K562 (cell line): ENCODE measurements around the gene WDR81. TPM values are rescaled to one million over a fixed set of nuclear protein-coding genes. Genes with fewer than 3 reads are reported as not detected.

ENCODE experiments used
- ATAC-seq: fragments of 200-7000 bp; cut with Tn5 transposase; 3 replicates; pipeline ENCODE4 v1.9.1; 2020; ENCODE audit warnings: moderate library complexity
- BruUV-seq: library from RNA; stranded (reverse); fragments of 400-500 nt; replicated peaks from 2 replicates; lab custom pipeline; 2021; lab: Mats Ljungman, UMichigan
- CTCF ChIA-PET: fragments of 300-600 bp; formaldehyde crosslinking; extraction: SDS; loops from one replicate; lab custom pipeline; 2021; ENCODE audit warnings: low intra/inter-chr PET ratio; lab: Yijun Ruan, JAX
- POLR2A ChIA-PET: fragments of 300-600, 350-650 bp; sonication (Branson Sonifier 250); formaldehyde crosslinking; extraction: SDS; loops from one replicate; lab custom pipeline; 2021; ENCODE audit warnings: antibody characterized with exemption, inconsistent platforms; lab: Yijun Ruan, JAX
- DNase-seq, 4 experiments: peaks; one replicate each; pipeline versions ENCODE4 v3.0.0 to v3.0.0-alpha.2; 2011 to 2018; ENCODE audit warnings: low spot score in 3 of 4, mixed read lengths in 3 of 4; ENCODE audit errors: extremely low read depth in 1 of 4
- FAIRE-seq: peaks from 2 replicates; lab custom pipeline; 2011; peaks lifted over from hg19 to GRCh38; lab: Jason Lieb, UNC
- H2AFZ ChIP-seq: 2 replicates; pipeline ENCODE4 v1.6.0; 2011; ENCODE audit warnings: low read depth, low read length, control low read depth, inconsistent platforms
- H3K27ac ChIP-seq: fragments of 200-600 bp; 3 replicates; pipeline ENCODE4 v1.8.0; 2011; ENCODE audit warnings: low read depth, mild to moderate bottlenecking, control low read depth, inconsistent platforms, low read length, moderate library complexity, mixed read lengths; ENCODE audit errors: extremely low read depth
- H3K27me3 ChIP-seq, 2 experiments: fragments of 300-600 bp in 1 of 2; 2 replicates in 1 of 2; 3 replicates in 1 of 2; pipeline versions ENCODE4 v1.6.0 to v1.8.0; 2011; ENCODE audit warnings: inconsistent platforms in 2 of 2, low read length in 2 of 2, mild to moderate bottlenecking in 1 of 2, mixed read lengths in 1 of 2, moderate library complexity in 1 of 2; ENCODE audit not compliant: control insufficient read depth in 2 of 2, insufficient read depth in 2 of 2
- H3K36me3 ChIP-seq: fragments of 300-600 bp; 3 replicates; pipeline ENCODE4 v1.8.0; 2011; ENCODE audit warnings: mild to moderate bottlenecking, low read length, inconsistent platforms; ENCODE audit not compliant: control insufficient read depth, insufficient read depth
- H3K4me1 ChIP-seq, 2 experiments: fragments of 200-600 bp in 1 of 2; replicated peaks in 1 of 2; 2 replicates in 1 of 2; 3 replicates in 1 of 2; pipeline versions ENCODE4 v1.5.1 to v1.8.0; 2011; ENCODE audit warnings: inconsistent platforms in 2 of 2, low read length in 2 of 2, mild to moderate bottlenecking in 1 of 2, mixed read lengths in 1 of 2, moderate library complexity in 1 of 2; ENCODE audit not compliant: control insufficient read depth in 2 of 2, insufficient read depth in 2 of 2
- H3K4me2 ChIP-seq: 2 replicates; pipeline ENCODE4 v1.6.1; 2011; ENCODE audit warnings: low read length, control low read depth, inconsistent platforms, mixed read lengths; ENCODE audit not compliant: insufficient read depth
- H3K4me3 ChIP-seq: fragments of 200-600 bp; sonication (generic), shearing (Covaris generic); 2 replicates; pipeline ENCODE4 v1.5.1; 2016; ENCODE audit warnings: control low read depth, inconsistent platforms
- H3K79me2 ChIP-seq: fragments of 200-600 bp; 3 replicates; pipeline ENCODE4 v1.8.0; 2011; ENCODE audit warnings: low read length, inconsistent platforms; ENCODE audit not compliant: control insufficient read depth, insufficient read depth
- H3K9ac ChIP-seq, 2 experiments: 2 replicates each; pipeline versions ENCODE4 v1.6.0 to v1.6.1; 2011; ENCODE audit warnings: low read depth in 2 of 2, low read length in 2 of 2, control low read depth in 1 of 2, inconsistent platforms in 1 of 2, mild to moderate bottlenecking in 1 of 2, mixed read lengths in 1 of 2; ENCODE audit not compliant: insufficient read depth in 1 of 2
- H3K9me1 ChIP-seq: one replicate; pipeline ENCODE4 v1.6.0; 2011; ENCODE audit warnings: inconsistent platforms, mild to moderate bottlenecking, low read length, moderate library complexity; ENCODE audit not compliant: control insufficient read depth, insufficient read depth
- H3K9me3 ChIP-seq: replicated peaks from 2 replicates; pipeline ENCODE4 v1.5.1; 2011; ENCODE audit warnings: low read depth, low read length, inconsistent platforms; ENCODE audit not compliant: control insufficient read depth, insufficient read depth
- H4K20me1 ChIP-seq: replicated peaks from 2 replicates; pipeline ENCODE4 v1.6.1; 2011; ENCODE audit warnings: low read length, inconsistent platforms, mixed read lengths; ENCODE audit not compliant: control insufficient read depth, insufficient read depth
- CEBPG ChIP-seq, 3 experiments: fragments of 200-800 bp in 1 of 3; sonication (Bioruptor generic) in 1 of 3; sonication (generic) in 1 of 3; formaldehyde crosslinking in 1 of 3; IDR thresholded peaks in 2 of 3; conservative IDR thresholded peaks in 1 of 3; 2 replicates each; pipeline versions ENCODE4 v1.6.1 to v1.8.0; 2016 to 2022; ENCODE audit warnings: missing compliant biosample characterization in 2 of 3, missing genetic modification characterization in 2 of 3, mild to moderate bottlenecking in 1 of 3, missing genetic modification reagents in 1 of 3
- DLX4 ChIP-seq: fragments of 250-450 bp; sonication (Bioruptor Pico); IDR thresholded peaks from 2 replicates; pipeline ENCODE4 v1.6.1; 2021; ENCODE audit warnings: mild to moderate bottlenecking
- ETV1 ChIP-seq: fragments of 450-650 bp; conservative IDR thresholded peaks from 2 replicates; pipeline ENCODE4 v1.6.1; 2016; ENCODE audit warnings: missing genetic modification characterization, control low read depth, low read depth, missing compliant biosample characterization
- MBD2 ChIP-seq: sonication (generic); IDR thresholded peaks from 2 replicates; pipeline ENCODE4 v1.6.1; 2016; ENCODE audit warnings: low read depth, borderline replicate concordance
- NCOA6 ChIP-seq: fragments of 450-650 bp; IDR thresholded peaks from 2 replicates; pipeline ENCODE4 v1.6.1; 2017; ENCODE audit warnings: mild to moderate bottlenecking
- NFRKB ChIP-seq: fragments of 450-650 bp; IDR thresholded peaks from 2 replicates; pipeline ENCODE4 v1.6.1; 2016; ENCODE audit warnings: low read depth
- RBM15 ChIP-seq: fragments of 200-400 bp; formaldehyde crosslinking; IDR thresholded peaks from 2 replicates; pipeline ENCODE4 v1.6.1; 2018; ENCODE audit warnings: mild to moderate bottlenecking, low read length, moderate library complexity; ENCODE audit not compliant: insufficient read depth
- SMARCB1 ChIP-seq: IDR thresholded peaks from 2 replicates; pipeline ENCODE4 v1.6.1; 2011; ENCODE audit warnings: improper control_type of control experiment, low read depth; ENCODE audit not compliant: insufficient read length
- ZBTB49 ChIP-seq: sonication (generic); formaldehyde crosslinking; IDR thresholded peaks from 2 replicates; pipeline ENCODE4 v1.8.0; 2022; ENCODE audit warnings: missing genetic modification reagents, mild to moderate bottlenecking, borderline replicate concordance
- ZNF764 ChIP-seq: fragments of 250-450 bp; sonication (Bioruptor Pico); IDR thresholded peaks from 2 replicates; pipeline ENCODE4 v1.4.0; 2020; ENCODE audit warnings: low read depth, mild to moderate bottlenecking, moderate library complexity
- WGBS: fragments of 100-300 bp; shearing (Covaris generic); methylation state at CpG from one replicate; pipeline ENCODE4 v1.1.6; 2016; ENCODE audit warnings: low coverage, mixed read lengths; ENCODE audit not compliant: insufficient coverage; ENCODE audit errors: missing lambda C conversion rate; 5-methylcytosine and 5-hydroxymethylcytosine counted together
- in situ Hi-C: fragments of 300-500 bp; cut with MboI; formaldehyde crosslinking; loops from 4 replicates; pipeline ENCODE4 v1.15.0; 2018; ENCODE audit warnings: inconsistent platforms, mixed read lengths
- intact Hi-C: fragments of 100-400 bp; cut with micrococcal nuclease; formaldehyde crosslinking; loops from 2 replicates; pipeline ENCODE4 v1.14.2; 2022
- polyA plus RNA-seq, 8 experiments: library from polyadenylated mRNA; depleted of rRNA in 4 of 8; stranded (reverse) in 5 of 8; unstranded in 3 of 8; fragments of >200 nt; fragmentation: Nextera tagmentation in 2 of 8; fragmentation: Illumina TruSeq in 1 of 8; extraction: Ambion mirVana in 2 of 8; extraction: Trizol in 1 of 8; gene quantifications; 2 replicates each; pipeline versions ENCODE4 v1.2.1 to v1.2.3, GENCODE V29; 2011 to 2014; ENCODE audit warnings: inconsistent platforms in 1 of 8, missing spikeins in 1 of 8
- total RNA-seq, 7 experiments: library from RNA; depleted of rRNA in 6 of 7; stranded (reverse); fragments of >200 nt in 6 of 7; fragmentation: Illumina TruSeq in 2 of 7; extraction: Trizol in 2 of 7; gene quantifications; 2 replicates each; pipeline versions ENCODE4 v1.2.1 to v1.2.3, GENCODE V29; 2011 to 2021; ENCODE audit warnings: low replicate concordance in 1 of 7

The WDR81 gene
- total and polyA plus RNA-seq, 9 of the 15 experiments (the other 6 are each of a cell fraction or from before 2014, with no cell fraction given), result 0.01 to 17.1 (median 3.3) TPM

- ATAC-seq (no peak), DNase-seq (no peak), FAIRE-seq (no peak)
- TF ChIP-seq ZNF764, result no peak
- TF ChIP-seq RBM15, result no peak
- no peak for TF ChIP-seq CEBPG (CRISPR knock-in tag; IDR thresholded peaks at IDR 0.05)
- no peak for TF ChIP-seq CEBPG (tag; conservative IDR thresholded peaks at IDR 0.05 in 1 of 2, IDR thresholded peaks at IDR 0.05 in 1 of 2)
- no peak for TF ChIP-seq SMARCB1
- TF ChIP-seq ETV1 (tag), result no peak
- no peak for TF ChIP-seq ZBTB49 (CRISPR knock-in tag)
- TF ChIP-seq NFRKB, result no peak
- no peak for TF ChIP-seq DLX4 (CRISPR knock-in tag)
- no peak for TF ChIP-seq NCOA6
- TF ChIP-seq MBD2, result no peak
- intact Hi-C loops, result no loop called here
- Histone ChIP-seq H3K36me3 (peaks cover 16% of the 10 kb centered on the region; the same call in 1 of the 3 replicates), H3K4me3 (no peak overlapping the region), H2AFZ (no peak overlapping the region), H3K9ac (0 out of 4 replicates have a peak overlapping the region, but pooled peaks of 1 of the 2 experiments have one; percentile 45), H4K20me1 (no peaks in the 10 kb centered on the region), H3K9me1 (no peaks in the 10 kb centered on the region), H3K4me1 (peaks cover 12 to 57% of the 10 kb centered on the region in 2 experiments), H3K27ac (peak overlapping the region; percentile 53; the same call in 2 of the 3 replicates), H3K27me3 (no peaks in the 10 kb centered on the region), H3K4me2 (no peak overlapping the region), H3K79me2 (peaks cover 4% of the 10 kb centered on the region; the same call in 1 of the 3 replicates), H3K9me3 (no peaks in the 10 kb centered on the region)
- in situ Hi-C loops, result no loop called here
- ChIA-PET POLR2A (interaction anchor here (1.5 to 3.6 kb wide), 2 partner anchors 9 to 19 kb away, joined by 3 to 16 read pairs; no protein-coding TSS in a partner anchor), CTCF (no interaction called here)
- WGBS, result 75% methylated on average over 2 of the region's 17 CpGs
- BruUV-seq, result no TSS peak
Observed at GRCh38 chr17:1735834-1736347, 11.4 kb downstream of the WDR81 start.
